ENCODE data around the gene ATG5. TPM values are rescaled to one million over a fixed set of nuclear protein-coding genes. Genes with fewer than 3 reads are reported as not detected.

The ATG5 gene
- total and polyA plus RNA-seq, 2 donors (not counting 1 experiment from before 2014, with no cell fraction given): 13.6 to 26.3 TPM

DNA sequence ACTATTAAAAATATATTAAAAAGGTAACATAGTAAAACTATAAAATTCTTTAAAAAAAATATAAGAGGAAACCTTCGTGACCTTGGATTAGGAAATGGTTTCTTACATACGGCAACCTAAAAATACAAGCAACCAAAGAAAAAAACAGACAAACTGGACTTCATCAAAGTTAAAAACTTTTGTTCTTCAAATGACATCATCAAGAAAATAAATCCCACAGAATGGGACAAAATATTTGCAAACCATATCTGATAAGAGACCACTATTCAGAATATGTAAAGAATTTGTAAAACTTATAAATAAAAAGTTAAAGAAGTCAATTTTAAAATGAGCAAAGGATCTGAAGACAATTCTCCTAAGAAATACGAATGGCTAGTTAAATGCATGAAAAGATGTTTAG lies 110.0 kb downstream of the ATG5 start:
- Histone ChIP-seq H3K27me3 (replicated peaks in 1 of 4; ENCODE audit: control extremely low read depth in 1 of 4, control insufficient read depth in 3 of 4, insufficient read depth in 4 of 4, low read length in 3 of 4) (no peaks in the 10 kb centered on the region), H3K4me1 (ENCODE audit: control insufficient read depth in 2 of 2, insufficient read depth in 2 of 2, low read length in 2 of 2) (peaks cover 0 to 7% of the 10 kb centered on the region in 2 donors), H2AFZ (ENCODE audit: insufficient read depth, low read depth, low read length, poor library complexity, severe bottlenecking) (no peak overlapping the region), H3K9ac (ENCODE audit: low read length) (no peak overlapping the region), H3K36me3 (replicated peaks in 1 of 2; ENCODE audit: control extremely low read depth in 1 of 2, control insufficient read depth in 1 of 2, extremely low read depth in 1 of 2, insufficient read depth in 2 of 2, low read length in 1 of 2) (peaks cover 0 to 1% of the 10 kb centered on the region in 2 experiments), H3K4me3 (ENCODE audit: control extremely low read depth in 1 of 5, extremely low read depth in 1 of 5, insufficient read depth in 1 of 5, low read depth in 2 of 5, low read length in 4 of 5) (no peak overlapping the region), H4K20me1 (ENCODE audit: control insufficient read depth, insufficient read depth, low read length, poor library complexity, severe bottlenecking) (peaks cover 6% of the 10 kb centered on the region), H3K79me2 (ENCODE audit: control insufficient read depth, insufficient read depth, low read length) (peaks cover 19% of the 10 kb centered on the region), H3K4me2 (replicated peaks; ENCODE audit: low read depth, low read length, poor library complexity, severe bottlenecking) (no peak overlapping the region), H3K27ac (ENCODE audit: low read length in 2 of 2) (no peak overlapping the region), H3K9me3 (ENCODE audit: control extremely low read depth in 1 of 3, control insufficient read depth in 2 of 3, insufficient read depth in 1 of 3, low read length in 2 of 3) (no peaks in the 10 kb centered on the region)
- Mint-ChIP-seq H3K4me1 (peaks cover 11% of the 10 kb centered on the region), H3K27me3 (no peaks in the 10 kb centered on the region), H3K4me3 (no peak overlapping the region), H3K27ac (no peak overlapping the region), H3K9me3 (ENCODE audit: insufficient read depth) (no peaks in the 10 kb centered on the region)
- DNase-seq (no peak), ATAC-seq (ENCODE audit: low read depth) (no peak)
- TF ChIP-seq, protein P1, sequence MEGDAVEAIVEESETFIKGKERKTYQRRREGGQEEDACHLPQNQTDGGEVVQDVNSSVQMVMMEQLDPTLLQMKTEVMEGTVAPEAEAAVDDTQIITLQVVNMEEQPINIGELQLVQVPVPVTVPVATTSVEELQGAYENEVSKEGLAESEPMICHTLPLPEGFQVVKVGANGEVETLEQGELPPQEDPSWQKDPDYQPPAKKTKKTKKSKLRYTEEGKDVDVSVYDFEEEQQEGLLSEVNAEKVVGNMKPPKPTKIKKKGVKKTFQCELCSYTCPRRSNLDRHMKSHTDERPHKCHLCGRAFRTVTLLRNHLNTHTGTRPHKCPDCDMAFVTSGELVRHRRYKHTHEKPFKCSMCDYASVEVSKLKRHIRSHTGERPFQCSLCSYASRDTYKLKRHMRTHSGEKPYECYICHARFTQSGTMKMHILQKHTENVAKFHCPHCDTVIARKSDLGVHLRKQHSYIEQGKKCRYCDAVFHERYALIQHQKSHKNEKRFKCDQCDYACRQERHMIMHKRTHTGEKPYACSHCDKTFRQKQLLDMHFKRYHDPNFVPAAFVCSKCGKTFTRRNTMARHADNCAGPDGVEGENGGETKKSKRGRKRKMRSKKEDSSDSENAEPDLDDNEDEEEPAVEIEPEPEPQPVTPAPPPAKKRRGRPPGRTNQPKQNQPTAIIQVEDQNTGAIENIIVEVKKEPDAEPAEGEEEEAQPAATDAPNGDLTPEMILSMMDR (IDR thresholded peaks at IDR 0.05): no peak
- TF ChIP-seq EZH2 (IDR thresholded peaks at IDR 0.05; ENCODE audit: borderline replicate concordance, insufficient read depth, low read depth, low read length, poor library complexity, severe bottlenecking): no peak
- WGBS (ENCODE audit: insufficient coverage): 100% methylated on average over 1 of the region's 3 CpGs
- CTCF ChIA-PET: interaction anchor here (5.7 kb wide), 1 partner anchor 8 kb away, joined by 41 read pairs; no protein-coding TSS in a partner anchor
- intact Hi-C loops (cut with micrococcal nuclease): no loop called here
- POLR2A ChIA-PET: no interaction called here

DNA sequence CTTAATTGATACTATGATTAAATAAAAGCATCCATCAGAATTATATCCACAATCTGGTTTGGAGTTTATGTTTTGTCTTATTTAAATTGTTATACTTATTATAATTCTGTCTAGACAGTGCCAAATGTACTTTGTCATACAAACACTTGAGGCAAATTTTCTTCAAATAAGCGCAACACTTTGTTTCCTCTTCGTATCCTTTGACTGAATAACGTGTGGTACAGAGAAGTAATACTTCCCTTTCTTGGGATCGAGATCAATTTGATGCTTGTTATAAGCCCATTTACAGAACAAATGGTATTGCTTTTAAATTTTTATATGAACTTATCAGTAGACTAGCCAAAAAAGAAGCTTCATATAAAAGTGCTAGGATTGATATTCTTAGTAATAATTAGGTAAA lies 111.0 kb downstream of the ATG5 start:
- intact Hi-C loops (cut with micrococcal nuclease): no loop called here
- no peak for TF ChIP-seq EZH2 (IDR thresholded peaks at IDR 0.05; ENCODE audit: borderline replicate concordance, insufficient read depth, low read depth, low read length, poor library complexity, severe bottlenecking)
- H3K27me3 Mint-ChIP-seq: no peaks in the 10 kb centered on the region
- H2AFZ ChIP-seq (ENCODE audit: insufficient read depth, low read depth, low read length, poor library complexity, severe bottlenecking): no peak overlapping the region
- no CpG with 5 or more reads among the region's 4 CpGs for WGBS (ENCODE audit: insufficient coverage)
- no peaks in the 10 kb centered on the region for H3K9me3 Mint-ChIP-seq (ENCODE audit: insufficient read depth)
- H3K27me3 ChIP-seq (replicated peaks in 1 of 4; ENCODE audit: control extremely low read depth in 1 of 4, control insufficient read depth in 3 of 4, insufficient read depth in 4 of 4, low read length in 3 of 4): no peaks in the 10 kb centered on the region
- H3K4me1 ChIP-seq (ENCODE audit: control insufficient read depth in 2 of 2, insufficient read depth in 2 of 2, low read length in 2 of 2): peaks cover 0 to 7% of the 10 kb centered on the region in 2 donors
- ChIA-PET CTCF (interaction anchor here (1.6 to 5.7 kb wide), 2 partner anchors 9 to 123 kb away, joined by 4 to 41 read pairs; no protein-coding TSS in a partner anchor), POLR2A (no interaction called here)
- H3K4me2 ChIP-seq (replicated peaks; ENCODE audit: low read depth, low read length, poor library complexity, severe bottlenecking): no peak overlapping the region
- H3K27ac ChIP-seq (ENCODE audit: low read length in 2 of 2): no peak overlapping the region
- H3K79me2 ChIP-seq (ENCODE audit: control insufficient read depth, insufficient read depth, low read length): peaks cover 13% of the 10 kb centered on the region
- no peak for DNase-seq
- H3K4me3 Mint-ChIP-seq: no peak overlapping the region
- H3K9ac ChIP-seq (ENCODE audit: low read length): no peak overlapping the region
- no peak for ATAC-seq (ENCODE audit: low read depth)
- no peak overlapping the region for H3K4me3 ChIP-seq (ENCODE audit: control extremely low read depth in 1 of 5, extremely low read depth in 1 of 5, insufficient read depth in 1 of 5, low read depth in 2 of 5, low read length in 4 of 5)
- no peak overlapping the region for H3K27ac Mint-ChIP-seq
- H3K9me3 ChIP-seq (ENCODE audit: control extremely low read depth in 1 of 3, control insufficient read depth in 2 of 3, insufficient read depth in 1 of 3, low read length in 2 of 3): no peaks in the 10 kb centered on the region
- peaks cover 6% of the 10 kb centered on the region for H4K20me1 ChIP-seq (ENCODE audit: control insufficient read depth, insufficient read depth, low read length, poor library complexity, severe bottlenecking)
- peaks cover 11% of the 10 kb centered on the region for H3K4me1 Mint-ChIP-seq
- H3K36me3 ChIP-seq (replicated peaks in 1 of 2; ENCODE audit: control extremely low read depth in 1 of 2, control insufficient read depth in 1 of 2, extremely low read depth in 1 of 2, insufficient read depth in 2 of 2, low read length in 1 of 2): peaks cover under 1 to 1% of the 10 kb centered on the region in 2 experiments

All from B cell (primary cell).